Transverse colon (tissue), 4 donors: ENCODE measurements around the gene GPR150.

Source experiments
- EP300 ChIP-seq: sonication (generic); formaldehyde crosslinking; IDR thresholded peaks from one replicate; pipeline ENCODE4 v1.6.1; 2017; ENCODE audit warnings: antibody characterized with exemption, low read depth
- POLR2A ChIP-seq: fragments of 450-650 bp; IDR thresholded peaks from one replicate; pipeline ENCODE4 v1.6.1; 2016; ENCODE audit warnings: antibody characterized with exemption, mild to moderate bottlenecking, moderate library complexity
- POLR2AphosphoS5 ChIP-seq, 3 donors: sonication (generic); formaldehyde crosslinking; IDR thresholded peaks; one replicate each; pipeline ENCODE4 v1.6.1; 2016; ENCODE audit warnings: antibody characterized with exemption in 3 of 3
- TF ChIP-seq, protein P1 (sequence below), 5 experiments: fragments of 200-600 bp in 3 of 5; fragments of 450-650 bp in 2 of 5; sonication (generic) in 3 of 5; IDR thresholded peaks; 1 replicate in 2 of 5; 2 replicates in 3 of 5; pipeline ENCODE4 v1.5.1; 2016 to 2017; ENCODE audit warnings: antibody characterized with exemption in 5 of 5, inconsistent platforms in 3 of 5, mild to moderate bottlenecking in 2 of 5, moderate library complexity in 1 of 5

DNA sequence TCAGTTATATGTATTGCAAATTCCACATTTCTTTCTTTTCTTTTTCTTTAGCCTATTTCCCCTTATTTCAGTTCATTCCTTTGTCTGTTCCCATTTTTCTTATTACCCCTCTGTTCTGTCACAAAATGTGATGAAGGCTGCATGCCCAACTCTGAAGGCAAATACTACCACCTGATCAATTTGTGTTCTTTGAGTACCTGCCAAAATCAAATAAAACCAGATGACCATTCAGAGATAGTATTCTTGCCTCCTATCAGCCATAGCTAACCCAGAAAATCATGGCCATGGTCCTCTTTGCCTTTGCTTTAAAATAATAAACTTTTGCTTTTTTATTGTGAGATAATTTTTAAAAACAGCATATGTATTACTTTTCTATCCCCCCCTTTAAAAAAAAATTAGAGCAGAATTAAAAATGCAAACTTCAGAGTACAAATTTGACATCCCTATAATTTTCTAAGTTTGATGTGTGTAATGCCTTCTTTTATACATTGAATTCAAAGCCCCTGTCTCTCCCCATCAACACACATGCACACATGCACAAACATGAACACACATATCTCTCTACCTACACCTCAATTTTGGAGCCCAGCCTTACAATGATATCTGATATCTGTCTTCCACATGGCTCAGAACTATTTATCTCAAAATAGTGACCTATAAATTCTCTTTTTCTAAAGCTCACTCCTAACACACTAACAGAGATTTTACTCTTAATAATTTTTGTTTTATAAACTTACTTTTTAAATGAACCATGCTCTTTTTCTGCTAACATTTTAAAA lies 30.1 kb downstream of the GPR150 start:
- TF ChIP-seq, protein P1, sequence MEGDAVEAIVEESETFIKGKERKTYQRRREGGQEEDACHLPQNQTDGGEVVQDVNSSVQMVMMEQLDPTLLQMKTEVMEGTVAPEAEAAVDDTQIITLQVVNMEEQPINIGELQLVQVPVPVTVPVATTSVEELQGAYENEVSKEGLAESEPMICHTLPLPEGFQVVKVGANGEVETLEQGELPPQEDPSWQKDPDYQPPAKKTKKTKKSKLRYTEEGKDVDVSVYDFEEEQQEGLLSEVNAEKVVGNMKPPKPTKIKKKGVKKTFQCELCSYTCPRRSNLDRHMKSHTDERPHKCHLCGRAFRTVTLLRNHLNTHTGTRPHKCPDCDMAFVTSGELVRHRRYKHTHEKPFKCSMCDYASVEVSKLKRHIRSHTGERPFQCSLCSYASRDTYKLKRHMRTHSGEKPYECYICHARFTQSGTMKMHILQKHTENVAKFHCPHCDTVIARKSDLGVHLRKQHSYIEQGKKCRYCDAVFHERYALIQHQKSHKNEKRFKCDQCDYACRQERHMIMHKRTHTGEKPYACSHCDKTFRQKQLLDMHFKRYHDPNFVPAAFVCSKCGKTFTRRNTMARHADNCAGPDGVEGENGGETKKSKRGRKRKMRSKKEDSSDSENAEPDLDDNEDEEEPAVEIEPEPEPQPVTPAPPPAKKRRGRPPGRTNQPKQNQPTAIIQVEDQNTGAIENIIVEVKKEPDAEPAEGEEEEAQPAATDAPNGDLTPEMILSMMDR (IDR thresholded peaks at IDR 0.05), result no peak
- TF ChIP-seq POLR2A (no peak), POLR2AphosphoS5 (IDR thresholded peaks at IDR 0.05) (no peak), EP300 (no peak)
